ENCODE results near the gene OLFM3.

OLFM3 gene

DNA sequence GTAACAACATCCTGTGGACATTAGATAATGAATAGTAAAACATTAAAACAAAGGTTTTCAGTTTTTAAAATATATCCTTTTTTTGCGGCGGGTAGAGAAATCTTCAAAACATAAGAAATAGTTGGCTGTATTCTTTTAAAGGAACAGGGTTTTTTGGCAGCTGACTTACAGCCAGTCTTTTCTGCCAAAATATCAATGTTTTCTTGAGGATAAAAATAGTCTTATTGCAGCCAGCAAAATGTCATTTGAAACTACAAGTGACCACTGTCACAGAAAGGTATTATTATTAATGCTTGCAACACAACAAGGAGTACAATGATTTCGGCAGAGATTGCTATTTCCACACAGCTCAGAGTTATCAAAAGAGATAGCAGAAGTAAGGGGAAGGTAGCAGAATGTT lies 21.4 kb downstream of the OLFM3 start:
- H3K27ac ChIP-seq (ENCODE audit: low read length) = no peak overlapping the region
- H3K4me2 ChIP-seq (ENCODE audit: low read length) = no peak overlapping the region
- no peak for TF ChIP-seq CTCF (IDR thresholded peaks at IDR 0.05; ENCODE audit: low read depth, low read length)
- no peak for TF ChIP-seq EZH2phosphoT487 (IDR thresholded peaks at IDR 0.05; ENCODE audit: low read depth)
- H3K4me3 ChIP-seq (ENCODE audit: low read length) = no peak overlapping the region
- H3K4me1 ChIP-seq (ENCODE audit: low read length) = no peaks in the 10 kb centered on the region
- no peaks in the 10 kb centered on the region for H3K79me2 ChIP-seq (ENCODE audit: low read length)
- no peaks in the 10 kb centered on the region for H3K9me3 ChIP-seq (ENCODE audit: insufficient read depth, low read length)
- H4K20me1 ChIP-seq (ENCODE audit: insufficient read depth, low read length) = no peaks in the 10 kb centered on the region
- H2AFZ ChIP-seq (ENCODE audit: low read depth, low read length) = no peak overlapping the region
- H3K27me3 ChIP-seq (ENCODE audit: low read depth, low read length) = no peaks in the 10 kb centered on the region
- no peak overlapping the region for H3K9ac ChIP-seq (ENCODE audit: low read length)
- no peaks in the 10 kb centered on the region for H3K36me3 ChIP-seq (replicated peaks; ENCODE audit: low read depth, low read length)

DNA sequence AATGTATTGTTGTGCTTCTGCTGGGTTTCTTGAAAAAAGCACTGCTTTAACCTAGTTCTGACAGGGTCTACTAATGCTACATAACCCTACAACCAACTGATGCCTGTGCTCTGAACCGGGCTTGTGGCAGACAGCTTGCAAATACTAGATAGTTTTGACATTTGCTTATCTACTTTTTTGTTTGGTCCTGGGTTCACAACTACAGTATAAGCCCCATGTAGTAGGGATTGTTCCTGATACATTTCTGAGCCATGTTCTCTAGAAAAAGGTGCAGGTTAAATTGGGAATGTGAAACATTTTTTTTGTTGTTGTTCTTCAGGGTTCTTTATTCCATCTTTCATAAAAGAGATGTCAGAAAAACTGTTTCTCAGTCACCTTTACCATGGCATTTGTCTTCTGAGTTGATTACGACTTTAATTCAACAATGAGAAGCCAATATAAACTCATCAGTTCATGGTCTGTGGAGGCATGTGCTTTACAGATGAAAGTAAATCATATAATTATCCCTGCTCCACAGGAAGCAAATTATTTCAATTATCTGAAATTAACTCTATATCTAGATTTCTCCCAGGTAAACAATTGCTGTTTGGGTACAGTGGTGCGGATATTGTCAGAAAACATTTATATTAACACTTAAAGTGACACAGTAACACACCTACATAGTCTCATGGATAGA lies 22.0 kb downstream of the OLFM3 start:
- no peak for TF ChIP-seq CTCF (IDR thresholded peaks at IDR 0.05; ENCODE audit: low read depth, low read length)
- no peak for TF ChIP-seq EZH2phosphoT487 (IDR thresholded peaks at IDR 0.05; ENCODE audit: low read depth)
- H3K27me3 ChIP-seq (ENCODE audit: low read depth, low read length) = no peaks in the 10 kb centered on the region

GRCh38 chr1:101971304-101971703 lies 25.4 kb downstream of the OLFM3 start:
- H3K79me2 ChIP-seq (ENCODE audit: low read length) = no peaks in the 10 kb centered on the region
- no peaks in the 10 kb centered on the region for H4K20me1 ChIP-seq (ENCODE audit: insufficient read depth, low read length)
- no peaks in the 10 kb centered on the region; the same call in 1 of the 2 replicates for H3K4me1 ChIP-seq (ENCODE audit: low read length)
- no peak overlapping the region for H3K27ac ChIP-seq (ENCODE audit: low read length)
- H3K4me3 ChIP-seq (ENCODE audit: low read length) = no peak overlapping the region
- H3K27me3 ChIP-seq (ENCODE audit: low read depth, low read length) = no peaks in the 10 kb centered on the region
- no peak overlapping the region for H3K4me2 ChIP-seq (ENCODE audit: low read length)
- H3K36me3 ChIP-seq (replicated peaks; ENCODE audit: low read depth, low read length) = no peaks in the 10 kb centered on the region
- H3K9me3 ChIP-seq (ENCODE audit: insufficient read depth, low read length) = no peaks in the 10 kb centered on the region
- TF ChIP-seq EZH2phosphoT487 (IDR thresholded peaks at IDR 0.05; ENCODE audit: low read depth) = no peak
- peak; percentile 41; the same call in 1 of the 2 replicates for TF ChIP-seq CTCF (IDR thresholded peaks at IDR 0.05; ENCODE audit: low read depth, low read length)
- no peak overlapping the region for H2AFZ ChIP-seq (ENCODE audit: low read depth, low read length)
- H3K9ac ChIP-seq (ENCODE audit: low read length) = no peak overlapping the region

More for the DNA sequence above, 22.0 kb downstream of the OLFM3 start:
- Histone ChIP-seq H3K4me1 (ENCODE audit: low read length) (no peaks in the 10 kb centered on the region), H3K27ac (ENCODE audit: low read length) (no peak overlapping the region), H3K79me2 (ENCODE audit: low read length) (no peaks in the 10 kb centered on the region), H3K36me3 (replicated peaks; ENCODE audit: low read depth, low read length) (no peaks in the 10 kb centered on the region), H4K20me1 (ENCODE audit: insufficient read depth, low read length) (no peaks in the 10 kb centered on the region), H3K9me3 (ENCODE audit: insufficient read depth, low read length) (no peaks in the 10 kb centered on the region), H3K9ac (ENCODE audit: low read length) (no peak overlapping the region), H2AFZ (ENCODE audit: low read depth, low read length) (no peak overlapping the region), H3K4me3 (ENCODE audit: low read length) (no peak overlapping the region), H3K4me2 (ENCODE audit: low read length) (no peak overlapping the region)

DNA sequence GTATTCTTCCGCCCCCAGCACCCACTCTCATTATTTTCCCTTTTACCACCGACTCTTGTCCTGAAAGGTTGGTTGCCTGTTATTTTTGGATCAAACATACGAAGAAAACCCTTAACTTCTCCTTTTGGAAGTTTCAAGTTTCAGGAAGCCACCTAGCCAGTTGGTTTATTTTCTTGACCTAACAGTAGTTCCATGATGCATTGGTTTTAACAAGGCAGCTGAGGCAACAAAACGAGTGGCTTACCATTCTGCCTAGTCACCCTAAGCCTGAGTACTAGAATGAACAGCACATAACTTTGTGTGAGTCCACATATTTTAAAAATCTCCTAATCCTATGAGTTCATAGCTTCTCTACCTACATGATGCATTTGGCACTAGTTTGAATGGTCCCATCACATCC lies 28.9 kb downstream of the OLFM3 start:
- no peaks in the 10 kb centered on the region for H4K20me1 ChIP-seq (ENCODE audit: insufficient read depth, low read length)
- H3K4me3 ChIP-seq (ENCODE audit: low read length) = no peak overlapping the region
- H3K9me3 ChIP-seq (ENCODE audit: insufficient read depth, low read length) = no peaks in the 10 kb centered on the region
- no peaks in the 10 kb centered on the region for H3K36me3 ChIP-seq (replicated peaks; ENCODE audit: low read depth, low read length)
- no peaks in the 10 kb centered on the region; the same call in 1 of the 2 replicates for H3K4me1 ChIP-seq (ENCODE audit: low read length)
- no peaks in the 10 kb centered on the region for H3K79me2 ChIP-seq (ENCODE audit: low read length)
- H3K4me2 ChIP-seq (ENCODE audit: low read length) = peak overlapping the region; percentile 9; the same call in 1 of the 2 replicates
- H3K27me3 ChIP-seq (ENCODE audit: low read depth, low read length) = no peaks in the 10 kb centered on the region
- TF ChIP-seq EZH2phosphoT487 (IDR thresholded peaks at IDR 0.05; ENCODE audit: low read depth) (no peak), CTCF (IDR thresholded peaks at IDR 0.05; ENCODE audit: low read depth, low read length) (no peak)
- H2AFZ ChIP-seq (ENCODE audit: low read depth, low read length) = no peak overlapping the region
- no peak overlapping the region for H3K27ac ChIP-seq (ENCODE audit: low read length)
- H3K9ac ChIP-seq (ENCODE audit: low read length) = no peak overlapping the region
